H1 (cell line): ENCODE data around the gene PEAK1. TPM values are rescaled to one million over a fixed set of nuclear protein-coding genes. Genes with fewer than 3 reads are reported as not detected.

Source experiments
- CTCF ChIA-PET: fragments of 300-600 bp; sonication (Branson Sonifier 250); formaldehyde crosslinking; loops from one replicate; lab custom pipeline; 2021; ENCODE audit not compliant: partially characterized antibody; lab: Charles Lee
- POLR2A ChIA-PET: fragments of 300-600 bp; sonication (Branson Sonifier 250); formaldehyde crosslinking; loops from one replicate; lab custom pipeline; 2021; ENCODE audit warnings: inconsistent platforms; ENCODE audit not compliant: partially characterized antibody; lab: Charles Lee
- DNase-seq, 2 experiments: peaks; one replicate each; pipeline versions ENCODE4 v3.0.0 to v3.0.0-alpha.2; 2010 to 2022; ENCODE audit warnings: low spot score in 2 of 2, low read depth in 1 of 2, mixed read lengths in 1 of 2
- FAIRE-seq: peaks from 2 replicates; lab custom pipeline; 2011; peaks lifted over from hg19 to GRCh38; lab: Jason Lieb, UNC
- H2AFZ ChIP-seq: 2 replicates; pipeline ENCODE4 v1.8.1; 2012; ENCODE audit warnings: low read length, inconsistent platforms
- H2AK5ac ChIP-seq: 2 replicates; pipeline ENCODE4 v1.6.1; 2013; ENCODE audit warnings: low read depth, low read length
- H2BK120ac ChIP-seq: replicated peaks from 2 replicates; pipeline ENCODE3; 2013; ENCODE audit warnings: low read depth, low read length, inconsistent platforms
- H2BK12ac ChIP-seq: 2 replicates; pipeline ENCODE4 v1.6.1; 2013; ENCODE audit warnings: low read depth, low read length
- H2BK15ac ChIP-seq: 2 replicates; pipeline ENCODE4 v1.6.1; 2013; ENCODE audit warnings: low read length
- H2BK20ac ChIP-seq: 2 replicates; pipeline ENCODE4 v1.6.1; 2013; ENCODE audit warnings: low read length
- H2BK5ac ChIP-seq: 2 replicates; pipeline ENCODE4 v1.6.1; 2013; ENCODE audit warnings: low read depth, low read length
- H3K14ac ChIP-seq: 2 replicates; pipeline ENCODE4 v1.6.1; 2013; ENCODE audit warnings: inconsistent platforms; ENCODE audit not compliant: insufficient read length
- H3K18ac ChIP-seq: 2 replicates; pipeline ENCODE4 v1.6.1; 2013; ENCODE audit warnings: low read length; ENCODE audit errors: extremely low read depth
- H3K23ac ChIP-seq: 2 replicates; pipeline ENCODE4 v1.6.1; 2013; ENCODE audit warnings: inconsistent platforms; ENCODE audit not compliant: insufficient read length
- H3K23me2 ChIP-seq: 2 replicates; pipeline ENCODE4 v1.6.1; 2013; ENCODE audit warnings: low read depth, low read length
- H3K27ac ChIP-seq: 2 replicates; pipeline ENCODE4 v1.6.1; 2011; ENCODE audit warnings: low read depth, low read length, inconsistent platforms
- H3K27me3 ChIP-seq, 4 experiments: replicated peaks in 1 of 4; 1 replicate in 1 of 4; 2 replicates in 3 of 4; pipeline versions ENCODE4 v1.6.1 to v1.8.1; 2011 to 2013; ENCODE audit warnings: low read length in 3 of 4, mild to moderate bottlenecking in 3 of 4, inconsistent platforms in 2 of 4, mixed read lengths in 2 of 4, moderate library complexity in 1 of 4; ENCODE audit not compliant: control insufficient read depth in 3 of 4, insufficient read depth in 3 of 4; ENCODE audit errors: extremely low read depth in 1 of 4
- H3K36me3 ChIP-seq, 4 experiments: 2 replicates each; pipeline versions ENCODE4 v1.6.1 to v1.8.1; 2011 to 2013; ENCODE audit warnings: mild to moderate bottlenecking in 4 of 4, low read length in 3 of 4, moderate library complexity in 2 of 4, control low read depth in 1 of 4, inconsistent platforms in 1 of 4; ENCODE audit not compliant: insufficient read depth in 4 of 4, control insufficient read depth in 2 of 4
- H3K4ac ChIP-seq: replicated peaks from 2 replicates; pipeline ENCODE3; 2013; ENCODE audit warnings: low read length, low read depth, mixed read lengths, inconsistent platforms; ENCODE audit not compliant: insufficient read length
- H3K4me1 ChIP-seq, 4 experiments: replicated peaks in 1 of 4; 1 replicate in 1 of 4; 2 replicates in 3 of 4; pipeline versions ENCODE4 v1.6.1 to v1.8.1; 2011 to 2013; ENCODE audit warnings: low read length in 3 of 4, inconsistent platforms in 2 of 4, mixed read lengths in 1 of 4; ENCODE audit not compliant: insufficient read depth in 4 of 4, control insufficient read depth in 3 of 4
- H3K4me2 ChIP-seq, 2 experiments: 2 replicates each; pipeline versions ENCODE4 v1.6.1 to v1.8.1; 2011 to 2013; ENCODE audit warnings: low read depth in 2 of 2, low read length in 2 of 2, control low read depth in 1 of 2, inconsistent platforms in 1 of 2, mild to moderate bottlenecking in 1 of 2; ENCODE audit not compliant: insufficient read depth in 1 of 2
- H3K4me3 ChIP-seq, 4 experiments: fragments of 200-600, 300-600 bp in 1 of 4; sonication (generic), shearing (Covaris generic), sonication (Bioruptor Twin) in 1 of 4; 2 replicates each; pipeline versions ENCODE4 v1.5.1 to v1.8.1; 2011 to 2016; ENCODE audit warnings: low read length in 4 of 4, low read depth in 3 of 4, control low read depth in 2 of 4, inconsistent platforms in 2 of 4, mild to moderate bottlenecking in 2 of 4, mixed read lengths in 1 of 4, moderate library complexity in 1 of 4; ENCODE audit not compliant: insufficient read depth in 2 of 4; ENCODE audit errors: extremely low read depth in 1 of 4
- H3K56ac ChIP-seq: replicated peaks from 2 replicates; pipeline ENCODE3; 2013; ENCODE audit warnings: low read depth, mild to moderate bottlenecking, mixed read lengths, low read length, inconsistent platforms; ENCODE audit not compliant: insufficient read length
- H3K79me1 ChIP-seq: 2 replicates; pipeline ENCODE4 v1.6.1; 2013; ENCODE audit warnings: low read depth, low read length, control low read depth
- H3K79me2 ChIP-seq, 2 experiments: 2 replicates each; pipeline versions ENCODE4 v1.6.1 to v1.8.1; 2012 to 2013; ENCODE audit warnings: low read length in 2 of 2, mild to moderate bottlenecking in 2 of 2, inconsistent platforms in 1 of 2; ENCODE audit not compliant: insufficient read depth in 2 of 2, control insufficient read depth in 1 of 2
- H3K9ac ChIP-seq, 4 experiments: replicated peaks in 1 of 4; 1 replicate in 1 of 4; 2 replicates in 3 of 4; pipeline versions ENCODE4 v1.6.1 to v1.8.1; 2011 to 2013; ENCODE audit warnings: low read depth in 3 of 4, low read length in 3 of 4, control low read depth in 2 of 4, mild to moderate bottlenecking in 2 of 4, moderate library complexity in 2 of 4, inconsistent platforms in 1 of 4; ENCODE audit errors: extremely low read depth in 1 of 4
- H3K9me3 ChIP-seq, 2 experiments: 2 replicates each; pipeline versions ENCODE4 v1.6.1 to v1.8.1; 2012 to 2013; ENCODE audit warnings: mild to moderate bottlenecking in 2 of 2, moderate library complexity in 2 of 2, control low read depth in 1 of 2, inconsistent platforms in 1 of 2, low read depth in 1 of 2, low read length in 1 of 2, mixed read lengths in 1 of 2; ENCODE audit not compliant: insufficient read depth in 2 of 2
- H4K20me1 ChIP-seq, 2 experiments: replicated peaks in 1 of 2; 2 replicates each; pipeline versions ENCODE3 to v1.8.1; 2011 to 2013; ENCODE audit warnings: inconsistent platforms in 2 of 2, low read length in 2 of 2, mild to moderate bottlenecking in 1 of 2; ENCODE audit not compliant: insufficient read depth in 2 of 2, control insufficient read depth in 1 of 2
- H4K5ac ChIP-seq: 2 replicates; pipeline ENCODE4 v1.6.1; 2013; ENCODE audit warnings: low read length, low read depth, mixed read lengths, inconsistent platforms; ENCODE audit not compliant: insufficient read length
- H4K8ac ChIP-seq: 2 replicates; pipeline ENCODE4 v1.8.0; 2013; ENCODE audit warnings: mild to moderate bottlenecking, moderate library complexity, low read length, inconsistent platforms; ENCODE audit not compliant: insufficient read depth; ENCODE audit errors: extremely low read depth
- H4K91ac ChIP-seq: replicated peaks from 2 replicates; pipeline ENCODE3; 2013; ENCODE audit warnings: low read length, mixed read lengths, inconsistent platforms; ENCODE audit not compliant: insufficient read length
- GTF2F1 ChIP-seq: IDR thresholded peaks from 2 replicates; pipeline ENCODE4 v1.6.1; 2012; ENCODE audit warnings: low read depth, low read length, improper control_type of control experiment, borderline replicate concordance
- WGBS, 2 experiments: shearing (Covaris generic) in 1 of 2; methylation state at CpG; one replicate each; pipeline versions ENCODE4 v1.1.6 to v1.1.7; 2013 to 2015; ENCODE audit warnings: low lambda C conversion rate in 2 of 2, mixed read lengths in 2 of 2, inconsistent platforms in 1 of 2, low coverage in 1 of 2, missing lambda C conversion rate in 1 of 2; ENCODE audit not compliant: insufficient replicate concordance in 2 of 2, insufficient coverage in 1 of 2, insufficient read length in 1 of 2; ENCODE audit errors: extremely low coverage in 1 of 2, missing lambda C conversion rate in 1 of 2; 5-methylcytosine and 5-hydroxymethylcytosine counted together
- polyA plus RNA-seq, 7 experiments: library from polyadenylated mRNA; depleted of rRNA in 3 of 7; stranded (reverse) in 5 of 7; unstranded in 2 of 7; fragments of >200 nt in 5 of 7; fragments of 200-250 nt in 2 of 7; gene quantifications; 1 replicate in 5 of 7; 2 replicates in 1 of 7; 4 replicates in 1 of 7; pipeline versions ENCODE4 v1.2.1 to v1.2.3, GENCODE V29; 2011 to 2013; ENCODE audit warnings: missing spikeins in 2 of 7, mixed read lengths in 2 of 7
- total RNA-seq: library from RNA; stranded (reverse); fragmentation: NEBNext Ultra II Directional; extraction: Animal tissue kit (Norgen Biotek cat#: 25700); gene quantifications from 2 replicates; pipeline ENCODE4 v1.2.1, GENCODE V29; 2021

Gene PEAK1
- total and polyA plus RNA-seq, 2 of the 8 experiments (the other 6 are each of a cell fraction or from before 2014, with no cell fraction given), result 8.8 to 44.8 TPM

DNA sequence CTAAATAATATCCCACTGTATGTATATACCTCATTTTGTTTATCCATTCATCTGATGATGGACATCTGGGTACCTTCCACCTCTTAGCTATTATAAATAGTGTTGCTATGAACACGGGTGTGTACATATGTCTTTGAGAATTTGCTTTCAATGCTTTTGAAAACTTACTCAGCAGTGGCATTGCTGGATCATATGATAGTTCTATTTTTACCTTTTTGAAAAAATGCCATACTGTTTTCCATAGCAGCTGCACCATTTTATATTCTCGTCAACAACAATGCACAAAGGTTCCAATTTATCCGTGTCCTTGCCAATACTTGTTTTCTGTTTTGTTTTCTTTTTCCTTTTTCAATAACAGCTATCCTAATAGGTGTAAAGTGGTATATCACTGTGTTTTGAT is 77.1 kb downstream of the PEAK1 start:
- Histone ChIP-seq H3K36me3 (0 out of 8 replicates have a peak, but pooled peaks cover 0 to 5% (median 0%) of the 10 kb centered on the region in 4 experiments), H3K9me3 (peaks cover 0 to 4% of the 10 kb centered on the region in 2 experiments; a peak in 3 of 4 replicates), H2BK20ac (no peak overlapping the region), H3K56ac (no peak overlapping the region), H3K4ac (no peak overlapping the region), H2BK5ac (no peak overlapping the region), H4K91ac (no peak overlapping the region), H2AK5ac (no peak overlapping the region), H3K4me3 (no peak overlapping the region), H3K4me2 (no peak overlapping the region), H3K23ac (no peak overlapping the region), H3K23me2 (no peaks in the 10 kb centered on the region), H4K8ac (no peak overlapping the region), H3K9ac (no peak overlapping the region), H2AFZ (no peak overlapping the region), H4K20me1 (peaks cover 0 to 2% of the 10 kb centered on the region in 2 experiments), H3K79me2 (0 out of 4 replicates have a peak, but pooled peaks cover 0 to 3% of the 10 kb centered on the region in 2 experiments), H2BK15ac (no peak overlapping the region), H4K5ac (no peak overlapping the region), H2BK12ac (no peak overlapping the region), H3K14ac (no peak overlapping the region), H2BK120ac (no peak overlapping the region), H3K18ac (no peak overlapping the region), H3K4me1 (no peaks in the 10 kb centered on the region), H3K27me3 (no peaks in the 10 kb centered on the region), H3K27ac (no peak overlapping the region), H3K79me1 (no peaks in the 10 kb centered on the region)
- no peak for TF ChIP-seq GTF2F1
- POLR2A ChIA-PET, result no interaction called here
- no peak for DNase-seq
- CTCF ChIA-PET, result no interaction called here
- FAIRE-seq, result no peak
- 95% methylated on average over 3 of the region's 3 CpGs; no CpG with 5 or more reads in 1 of the 2 experiments for WGBS, 2 experiments
